Medulla oblongata (tissue), 1 donor: ENCODE data around the gene MORN3.
"Not testable (repeated sequence)": the region's sequence is repeated elsewhere in the genome, so short reads cannot be mapped to it uniquely, and the experiment has no call there.

ENCODE experiments used
- DNase-seq: peaks from one replicate; pipeline ENCODE4 v3.0.0-alpha.2; 2015; ENCODE audit errors: extremely low spot score

MORN3 gene

GRCh38 chr12:121692744-121693143, 23.3 kb upstream of the MORN3 start:
- not testable (repeated sequence) for DNase-seq

- no peak for DNase-seq
Measured at GRCh38 chr12:121689430-121689829, 20.0 kb upstream of the MORN3 start.

DNA sequence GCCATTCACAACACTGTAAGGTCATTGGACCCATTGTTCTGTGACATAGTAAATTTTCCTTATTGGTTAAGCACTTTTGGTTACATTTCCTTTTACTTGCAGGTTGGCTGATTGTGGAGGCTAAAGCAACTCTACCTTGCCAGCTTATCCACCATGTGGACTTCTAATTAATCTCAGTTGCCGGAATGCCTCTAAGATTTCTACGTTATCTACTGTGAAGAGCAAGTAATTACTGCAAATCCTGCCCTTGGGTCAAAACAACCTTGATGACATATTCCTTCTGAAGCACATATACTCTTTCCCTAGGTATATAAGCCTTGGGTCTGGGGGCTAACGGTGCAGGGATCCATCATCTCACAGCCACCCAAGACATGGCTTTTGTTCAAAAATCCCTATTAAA, 19.5 kb upstream of the MORN3 start:
- no peak for DNase-seq

- not testable (repeated sequence) for DNase-seq
Measured at GRCh38 chr12:121679661-121680197, 10.3 kb upstream of the MORN3 start.

- DNase-seq, result no peak
Measured at GRCh38 chr12:121678716-121679300, 9.4 kb upstream of the MORN3 start.

- no peak for DNase-seq
Measured at GRCh38 chr12:121678305-121678704, 8.9 kb upstream of the MORN3 start.

DNA sequence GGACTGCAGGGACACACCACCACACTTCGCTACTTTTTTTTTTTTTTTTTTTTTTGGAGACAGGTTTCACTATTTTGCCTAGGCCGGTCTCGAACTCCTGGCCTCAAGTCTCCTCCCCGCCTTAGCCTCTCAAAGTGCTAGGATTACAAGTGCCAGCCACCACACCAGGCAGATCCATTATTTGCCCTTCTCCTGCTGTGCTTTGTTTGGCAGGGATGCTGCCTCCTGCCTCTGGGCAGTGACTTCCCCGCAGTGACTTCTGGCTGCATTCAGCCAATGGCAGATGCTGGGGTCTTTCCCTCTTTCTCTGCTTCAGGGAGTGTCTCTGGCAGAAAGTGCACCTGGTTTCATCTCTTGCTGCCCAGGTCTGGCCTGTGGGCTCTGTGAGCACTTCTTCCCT, 6.7 kb upstream of the MORN3 start:
- DNase-seq, result no peak

GRCh38 chr12:121673013-121673511, 3.6 kb upstream of the MORN3 start:
- DNase-seq, result no peak

- no peak for DNase-seq
Measured at GRCh38 chr12:121668750-121669520, 519 bp downstream of the MORN3 start.

DNA sequence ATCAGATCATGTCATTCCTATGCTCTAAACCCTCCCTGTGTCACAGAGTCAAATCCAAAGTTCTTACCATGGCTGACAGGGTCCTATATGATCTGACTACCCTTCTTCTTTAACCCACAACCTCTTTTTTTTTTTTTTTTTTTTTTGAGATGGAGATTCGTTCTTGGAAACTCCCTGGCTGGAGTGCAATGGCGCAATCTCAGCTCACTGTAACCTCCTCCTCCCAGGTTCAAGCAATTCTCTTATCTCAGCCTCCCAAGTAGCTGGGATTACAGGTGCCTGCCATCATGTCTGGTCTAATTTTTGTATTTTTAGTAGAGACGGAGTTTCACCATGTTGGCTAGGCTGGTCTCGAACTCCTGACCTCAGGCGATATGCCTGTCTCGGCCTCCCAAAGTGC, 2.6 kb downstream of the MORN3 start:
- DNase-seq, result not testable (repeated sequence)

DNA sequence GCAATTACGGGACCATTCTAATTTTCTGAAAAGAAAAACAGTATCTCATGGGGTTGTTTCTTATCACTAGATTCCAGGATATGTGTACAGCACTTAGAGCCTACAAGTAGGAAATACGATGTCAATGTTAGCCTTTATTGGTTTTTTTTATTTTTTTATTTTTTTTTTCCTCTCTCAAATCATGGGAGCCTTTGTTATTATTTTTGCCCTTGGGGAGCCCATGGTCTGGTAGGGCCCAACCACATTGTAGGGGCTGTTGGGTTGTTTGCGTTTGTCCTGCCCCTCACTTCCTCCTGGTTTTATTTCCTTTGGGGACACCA, 5.9 kb downstream of the MORN3 start:
- DNase-seq, result no peak

DNA sequence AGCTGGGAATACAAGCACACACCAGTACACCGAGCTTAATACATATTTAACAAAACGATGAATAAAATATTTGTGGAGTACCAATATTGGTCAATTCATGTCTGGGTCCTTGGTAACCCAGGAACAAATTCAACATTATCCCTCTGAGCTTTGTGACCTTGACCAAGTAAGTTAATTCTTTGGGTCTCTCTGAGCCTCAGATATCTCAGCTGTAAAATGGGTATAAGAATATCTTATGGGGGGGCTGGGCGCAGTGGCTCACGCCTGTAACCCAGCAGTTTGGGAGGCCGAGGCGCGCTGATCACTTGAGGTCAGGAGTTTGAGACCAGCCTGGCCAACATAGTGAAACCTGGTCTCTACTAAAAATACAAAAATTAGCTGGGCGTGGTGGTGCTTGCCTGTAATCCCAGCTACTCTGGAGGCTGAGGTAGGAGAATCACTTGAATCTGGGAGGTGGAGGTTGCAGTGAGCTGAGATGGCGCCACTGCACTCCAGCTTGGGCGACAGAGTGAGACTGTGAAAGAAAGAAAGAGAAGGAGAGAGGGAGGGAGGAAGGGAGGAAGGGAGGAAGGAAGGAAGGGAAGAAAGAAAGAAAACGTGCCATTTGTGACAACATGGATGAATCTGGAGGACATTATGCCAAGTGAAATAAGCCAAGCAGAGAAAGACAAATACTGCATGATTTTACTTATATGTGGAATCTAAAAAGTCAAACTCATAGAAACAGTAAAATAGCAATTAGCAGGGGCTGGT, 7.9 kb downstream of the MORN3 start:
- DNase-seq, result not testable (repeated sequence)

DNA sequence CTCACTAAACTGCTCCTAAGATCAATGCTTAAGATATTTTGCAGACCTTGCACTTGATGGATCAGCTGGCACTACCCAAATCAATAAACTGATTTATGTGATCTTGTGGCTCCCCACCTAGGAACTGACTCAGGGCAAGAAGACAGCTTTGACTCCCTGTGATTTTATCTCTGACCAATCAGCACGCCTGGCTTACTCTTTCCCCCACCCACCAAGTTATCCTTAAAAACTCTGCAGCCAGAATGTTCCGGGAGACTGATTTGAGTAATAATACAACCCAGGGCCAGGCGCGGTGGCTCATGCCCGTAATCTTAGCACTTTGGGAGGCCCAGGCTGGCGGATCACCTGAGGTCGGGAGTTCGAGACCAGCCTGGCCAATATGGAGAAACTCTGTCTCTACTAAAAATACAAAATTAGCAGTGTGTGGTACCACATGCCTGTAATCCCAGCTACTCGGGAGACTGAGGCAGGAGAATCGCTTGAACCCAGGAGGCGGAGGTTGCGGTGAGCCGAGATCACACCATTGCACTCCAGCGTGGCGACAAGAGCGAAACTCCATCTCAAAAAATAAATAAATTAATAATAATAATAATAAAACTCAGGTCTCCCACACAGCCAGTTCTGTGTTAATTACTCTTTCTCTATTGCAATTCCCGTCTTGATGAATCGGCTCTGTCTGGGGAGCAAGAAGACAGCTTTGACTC, 12.0 kb downstream of the MORN3 start:
- DNase-seq, result no peak

GRCh38 chr12:121656122-121656521, 13.3 kb downstream of the MORN3 start:
- DNase-seq, result no peak

DNA sequence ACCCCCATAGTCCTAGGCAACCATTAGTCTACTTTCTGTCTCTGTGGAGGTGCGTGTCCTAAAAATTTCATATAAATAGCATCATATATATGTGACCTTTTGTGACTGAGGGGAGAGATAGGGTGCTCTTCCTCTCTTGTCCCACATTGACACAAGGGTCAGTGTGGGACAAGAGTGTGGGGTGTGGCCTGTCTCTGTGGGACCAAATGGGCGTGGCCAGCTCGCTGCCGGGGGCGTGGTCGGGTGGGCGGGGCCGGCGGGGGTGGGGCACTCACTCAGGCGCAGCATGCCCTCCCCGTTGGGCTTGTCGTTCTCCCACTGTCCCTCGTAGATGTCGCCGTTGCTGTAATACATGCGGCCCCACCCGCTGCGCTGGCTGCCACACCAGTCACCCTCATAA, 15.5 kb downstream of the MORN3 start:
- DNase-seq, result no peak

DNA sequence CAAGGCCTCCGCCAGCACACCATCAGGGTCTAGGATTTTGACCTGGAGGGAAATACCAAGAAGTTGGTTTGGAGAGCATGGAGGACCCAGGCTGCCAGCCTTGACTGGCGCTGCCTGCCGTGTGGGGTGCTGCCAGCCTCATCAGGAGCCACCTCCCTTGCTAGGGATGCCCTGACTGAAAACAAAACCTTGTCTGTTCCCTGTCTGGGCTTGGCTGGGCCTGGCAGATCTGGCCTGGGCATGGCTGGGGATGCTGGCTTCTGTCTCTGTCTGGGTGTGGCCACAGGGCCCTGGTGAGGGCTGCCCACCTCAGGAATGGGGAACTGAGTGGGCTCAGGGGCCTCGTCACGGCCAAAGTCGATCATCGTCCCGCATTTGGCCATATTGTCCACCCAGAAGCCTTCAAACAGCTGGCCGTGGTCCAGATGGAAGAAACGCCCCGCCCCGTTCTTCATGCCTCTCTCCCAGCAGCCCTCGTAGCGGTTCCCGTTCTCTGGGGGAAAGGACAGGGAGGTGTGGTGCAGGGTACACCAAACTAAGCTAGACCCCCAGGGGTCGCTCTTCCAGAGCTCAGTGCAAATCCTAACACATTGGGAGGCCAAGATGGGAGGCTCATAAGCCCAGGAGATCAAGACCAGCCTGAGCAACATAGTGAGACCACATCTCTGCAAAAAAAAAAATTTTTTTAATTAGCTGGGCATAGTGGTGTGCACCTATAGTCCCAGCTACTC, 16.5 kb downstream of the MORN3 start:
- no peak for DNase-seq

- no peak for DNase-seq
Measured at GRCh38 chr12:121651320-121651719, 18.1 kb downstream of the MORN3 start.

DNA sequence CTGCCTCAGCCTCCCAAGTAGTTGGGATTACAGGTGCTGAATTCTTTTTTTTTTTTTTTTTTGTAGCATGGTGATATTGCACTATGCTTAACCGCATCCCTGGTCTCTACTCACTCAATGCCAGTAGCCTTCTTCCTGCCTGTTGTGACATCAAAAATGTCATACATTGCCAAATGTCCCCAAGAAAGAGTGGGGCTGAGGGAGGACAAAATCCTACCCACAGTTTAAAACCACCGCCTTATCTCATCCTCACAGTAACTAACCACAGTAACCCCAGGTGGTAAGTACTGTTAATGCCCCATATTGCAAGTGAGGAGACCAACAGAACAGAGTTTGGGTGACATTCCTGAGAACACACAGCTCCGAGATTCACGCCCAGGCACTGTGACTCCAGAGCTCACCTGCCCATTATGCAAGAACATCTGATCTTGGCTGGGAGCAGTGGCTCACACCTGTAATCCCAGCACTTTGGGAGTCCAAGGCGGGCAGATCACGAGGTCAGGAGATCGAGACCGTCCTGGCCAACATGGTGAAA, 19.6 kb downstream of the MORN3 start:
- no peak for DNase-seq

DNA sequence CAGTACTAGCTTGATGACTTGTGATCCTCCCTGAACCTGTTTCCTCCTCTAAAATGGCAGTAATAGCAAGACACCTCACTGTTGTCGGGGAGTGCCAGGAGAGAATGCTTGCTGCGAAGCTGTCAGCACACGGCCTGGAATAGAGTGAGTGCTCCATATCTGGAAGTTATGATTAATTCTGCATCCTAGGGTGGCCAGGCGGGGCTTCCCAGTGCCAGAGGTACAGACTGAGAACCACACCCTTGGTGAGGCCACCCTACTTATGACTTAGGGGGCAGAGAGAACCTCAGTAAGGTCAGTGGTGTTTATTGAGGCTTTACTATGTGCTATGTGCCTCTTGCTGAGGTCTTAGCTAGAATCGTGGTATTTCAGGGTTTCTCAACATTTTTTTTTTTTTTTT, 20.1 kb downstream of the MORN3 start:
- DNase-seq, result no peak

DNA sequence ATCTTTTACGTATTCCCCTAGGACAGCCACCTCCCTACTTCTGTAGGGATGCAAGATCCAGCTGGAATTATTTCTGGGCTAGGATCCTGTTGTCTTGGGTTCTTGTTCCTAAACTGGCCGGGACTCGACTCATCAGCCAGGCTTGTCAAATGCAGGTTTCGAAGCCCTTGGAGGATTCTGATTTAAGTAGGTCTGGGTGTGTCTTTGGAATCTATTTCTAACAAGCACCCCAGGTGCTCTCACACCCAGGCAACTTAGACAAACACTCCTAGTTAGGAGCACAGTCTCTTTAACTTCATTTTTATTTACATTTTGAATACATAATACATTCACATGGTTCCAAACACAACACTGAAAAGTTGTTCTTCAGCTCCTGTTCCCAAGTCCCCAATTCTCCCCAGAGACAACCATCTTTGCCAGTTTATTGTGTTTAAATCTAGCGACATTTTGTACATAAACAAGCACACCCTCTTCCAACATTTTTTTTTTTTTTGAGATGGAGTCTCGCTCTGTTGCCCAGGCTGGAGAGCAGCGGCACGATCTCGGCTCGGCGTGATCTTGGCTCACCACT, 20.9 kb downstream of the MORN3 start:
- DNase-seq, result no peak

GRCh38 chr12:121641343-121641630, 28.2 kb downstream of the MORN3 start:
- DNase-seq, result no peak
